ENCODE data around the gene C17orf100. TPM values are rescaled to one million over a fixed set of nuclear protein-coding genes. Genes with fewer than 3 reads are reported as not detected.

C17orf100 gene
- total and polyA plus RNA-seq, 9 of the 15 experiments (the other 6 are each of a cell fraction or from before 2014, with no cell fraction given) = 0.04 to 1.7 (median 0.43) TPM

- BruUV-seq (replicated peaks) = no TSS peak
- TF ChIP-seq TAF1 (IDR thresholded peaks at IDR 0.05; ENCODE audit: control insufficient read depth, extremely low read depth, insufficient read depth, low read length, severe bottlenecking) (no peak), RFX5 (IDR thresholded peaks at IDR 0.05; ENCODE audit: low read depth, low read length) (no peak), RREB1 (CRISPR knock-in tag; IDR thresholded peaks at IDR 0.05) (no peak), BRD4 (IDR thresholded peaks at IDR 0.05) (no peak), FOSL1 (tag; conservative IDR thresholded peaks at IDR 0.05) (no peak), SUPT5H (IDR thresholded peaks at IDR 0.05) (no peak), HOMEZ (CRISPR knock-in tag; IDR thresholded peaks at IDR 0.05) (no peak), RBM17 (IDR thresholded peaks at IDR 0.05; ENCODE audit: borderline replicate concordance, low read depth, low read length) (no peak), RBBP5 (IDR thresholded peaks at IDR 0.05; ENCODE audit: borderline replicate concordance, insufficient read depth, low read length, poor library complexity, severe bottlenecking) (no peak), SNRNP70 (optimal IDR thresholded peaks at IDR 0.05; ENCODE audit: low read depth, low read length) (no peak), RBM22 (IDR thresholded peaks at IDR 0.05; ENCODE audit: low read depth, low read length, poor library complexity, severe bottlenecking) (no peak), PTTG1 (tag; IDR thresholded peaks at IDR 0.05; ENCODE audit: low read depth) (no peak), ZBTB33 (CRISPR knock-in tag; IDR thresholded peaks at IDR 0.05) (no peak), PHF20 (IDR thresholded peaks at IDR 0.05; ENCODE audit: partially characterized antibody) (no peak)
These were observed 24.5 kb upstream of the C17orf100 start for GRCh38 chr17:6627019-6627418.

More at GRCh38 chr17:6627019-6627418, 24.5 kb upstream of the C17orf100 start:
- Histone ChIP-seq H3K79me2 (ENCODE audit: control insufficient read depth, insufficient read depth, low read length) (no peaks in the 10 kb centered on the region), H3K9me3 (replicated peaks; ENCODE audit: control insufficient read depth, insufficient read depth, low read depth, low read length) (no peaks in the 10 kb centered on the region), H3K9me1 (ENCODE audit: control insufficient read depth, insufficient read depth, low read length) (no peaks in the 10 kb centered on the region), H4K20me1 (replicated peaks; ENCODE audit: control insufficient read depth, insufficient read depth, low read length) (no peaks in the 10 kb centered on the region), H2AFZ (ENCODE audit: low read depth, low read length) (no peak overlapping the region), H3K4me1 (replicated peaks in 1 of 2; ENCODE audit: control insufficient read depth in 2 of 2, insufficient read depth in 2 of 2, low read length in 2 of 2) (no peaks in the 10 kb centered on the region), H3K36me3 (ENCODE audit: control insufficient read depth, insufficient read depth, low read length) (peaks cover 54% of the 10 kb centered on the region), H3K27me3 (ENCODE audit: control insufficient read depth in 2 of 2, insufficient read depth in 2 of 2, low read length in 2 of 2) (no peaks in the 10 kb centered on the region), H3K4me3 (no peak overlapping the region), H3K4me2 (ENCODE audit: insufficient read depth, low read length) (no peak overlapping the region), H3K9ac (ENCODE audit: insufficient read depth in 1 of 2, low read depth in 2 of 2, low read length in 2 of 2) (no peak overlapping the region), H3K27ac (ENCODE audit: extremely low read depth, low read depth, low read length) (no peak overlapping the region)
- intact Hi-C loops (cut with micrococcal nuclease) (no loop called here), in situ Hi-C loops (cut with MboI) (no loop called here)
- ATAC-seq (no peak), DNase-seq (ENCODE audit: extremely low read depth in 1 of 4, low spot score in 3 of 4) (no peak), FAIRE-seq (no peak)
- ChIA-PET POLR2A (no interaction called here), CTCF (ENCODE audit: low intra/inter-chr PET ratio) (no interaction called here)
- 86% methylated on average over 1 of the region's 1 CpG for WGBS (ENCODE audit: insufficient coverage, low coverage, missing lambda C conversion rate)

Measured in K562 (cell line).